Measurements from ENCODE around the gene WSCD2. TPM values are rescaled to one million over a fixed set of nuclear protein-coding genes. Genes with fewer than 3 reads are reported as not detected.

The WSCD2 gene
- total and polyA plus RNA-seq, 2 donors (not counting 3 experiments of a cell fraction or from before 2014, with no cell fraction given), result not detected

- Histone ChIP-seq H3K79me2 (ENCODE audit: control insufficient read depth, insufficient read depth, low read length) (no peaks in the 10 kb centered on the region), H3K9ac (replicated peaks; ENCODE audit: extremely low read depth, insufficient read depth, low read length) (no peak overlapping the region), H3K9me1 (replicated peaks; ENCODE audit: control insufficient read depth, extremely low read depth, insufficient read depth, low read length) (no peaks in the 10 kb centered on the region), H3K36me3 (ENCODE audit: control insufficient read depth in 2 of 2, extremely low read depth in 1 of 2, insufficient read depth in 2 of 2, low read length in 2 of 2) (no peaks in the 10 kb centered on the region), H4K20me1 (replicated peaks; ENCODE audit: control insufficient read depth, extremely low read depth, insufficient read depth, low read length) (no peaks in the 10 kb centered on the region), H3K4me2 (ENCODE audit: insufficient read depth, low read length) (no peak overlapping the region), H3K4me3 (replicated peaks in 1 of 3; ENCODE audit: insufficient read depth in 1 of 3, low read depth in 1 of 3, low read length in 3 of 3) (no peak overlapping the region), H3K27me3 (ENCODE audit: control insufficient read depth in 2 of 2, insufficient read depth in 2 of 2, low read length in 2 of 2) (no peaks in the 10 kb centered on the region), H3K4me1 (ENCODE audit: control insufficient read depth, extremely low read depth, insufficient read depth, low read length) (no peaks in the 10 kb centered on the region), H2AFZ (ENCODE audit: low read depth, low read length) (no peak overlapping the region), H3K27ac (ENCODE audit: insufficient read depth, low read depth, low read length) (no peak overlapping the region), H3K9me3 (replicated peaks; ENCODE audit: control insufficient read depth, insufficient read depth, low read length) (no peaks in the 10 kb centered on the region)
- POLR2A ChIA-PET, result no interaction called here
- intact Hi-C loops (cut with micrococcal nuclease) (no loop called here), dilution Hi-C loops (cut with MboI; ENCODE audit: extremely low pct_ligation_motif_present, low sequenced_read_pairs) (no loop called here)
- TF ChIP-seq MYC (IDR thresholded peaks at IDR 0.05; ENCODE audit: low read depth, low read length) (no peak), POLR2A (IDR thresholded peaks at IDR 0.05; ENCODE audit: low read depth, low read length) (no peak), CTCF (IDR thresholded peaks at IDR 0.05; ENCODE audit: extremely low read depth in 1 of 2, insufficient read depth in 1 of 2, low read depth in 1 of 2, low read length in 2 of 2) (no peak), GATA2 (IDR thresholded peaks at IDR 0.05; ENCODE audit: insufficient read depth, insufficient read length, low read depth, low read length) (no peak), POLR2AphosphoS5 (IDR thresholded peaks at IDR 0.05; ENCODE audit: insufficient read depth, low read depth, low read length) (no peak), JUN (IDR thresholded peaks at IDR 0.05; ENCODE audit: borderline replicate concordance, insufficient read depth, insufficient read length, low read depth) (no peak), FOS (IDR thresholded peaks at IDR 0.05; ENCODE audit: borderline replicate concordance, insufficient read depth, low read length) (no peak), MAX (IDR thresholded peaks at IDR 0.05; ENCODE audit: insufficient read depth, insufficient read length) (no peak), EZH2 (IDR thresholded peaks at IDR 0.05; ENCODE audit: borderline replicate concordance, low read depth, low read length, severe bottlenecking) (no peak)
- BruUV-seq (replicated peaks), result no TSS peak
- CTCF ChIA-PET, result interaction anchor here (0.7 kb wide), 1 partner anchor 601 kb away, joined by 4 read pairs; no protein-coding TSS in a partner anchor
- FAIRE-seq (no peak), DNase-seq (ENCODE audit: low read depth, low spot score) (no peak)
Observed at GRCh38 chr12:108270849-108271143, 141.7 kb downstream of the WSCD2 start.
